HG03565 (cell line): Measurements from ENCODE around the gene ECI2.
A peak's percentile ranks its signal among the peaks of the same experiment; 100 is the strongest.
"Not testable (repeated sequence)": the region's sequence is repeated elsewhere in the genome, so short reads cannot be mapped to it uniquely, and the experiment has no call there.

ENCODE experiments used
- ATAC-seq: cut with Tn5 transposase; IDR thresholded peaks from one replicate; pipeline ENCODE4 v1.9.1; 2021; ENCODE audit warnings: mild to moderate bottlenecking, moderate library complexity; ENCODE audit not compliant: unreplicated experiment

ECI2 gene

DNA sequence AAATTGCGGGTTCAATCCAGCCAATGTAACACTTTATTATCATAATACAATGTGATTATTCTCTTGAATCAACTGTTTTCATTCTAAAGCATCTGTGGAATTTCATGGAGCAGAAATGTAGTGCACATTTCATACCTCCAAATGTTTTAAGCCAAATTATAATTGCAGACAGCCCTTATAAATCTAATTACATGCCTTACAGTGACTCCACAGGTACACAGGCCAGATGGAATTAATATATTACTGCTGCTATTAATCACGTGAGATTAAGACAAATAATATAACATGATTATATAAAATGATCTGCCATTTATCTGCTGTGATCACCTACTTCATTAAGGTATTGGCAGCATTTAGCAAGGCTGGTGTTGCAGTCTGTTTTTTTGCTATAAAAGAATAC is 9.7 kb upstream of the ECI2 start:
- ATAC-seq: no peak

DNA sequence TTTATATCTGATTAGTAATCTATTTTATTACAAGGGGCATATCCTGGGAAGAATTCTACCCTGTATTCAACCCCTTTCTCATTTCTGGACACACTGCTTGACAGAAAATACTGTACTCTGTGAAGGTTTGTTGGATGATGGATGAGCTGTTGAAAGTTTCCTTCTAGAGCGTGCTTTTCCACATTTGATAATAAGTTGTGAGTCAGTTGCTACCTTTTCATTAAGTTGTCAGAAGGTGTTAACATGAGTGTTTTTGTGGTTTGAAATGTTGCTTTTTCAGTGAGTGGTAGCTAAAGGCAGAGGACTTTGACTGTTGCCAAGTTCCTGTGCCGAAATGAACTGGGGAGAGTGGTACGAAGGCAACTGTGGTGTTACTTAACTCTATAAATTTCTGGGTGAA is 3.9 kb upstream of the ECI2 start:
- ATAC-seq: no peak

DNA sequence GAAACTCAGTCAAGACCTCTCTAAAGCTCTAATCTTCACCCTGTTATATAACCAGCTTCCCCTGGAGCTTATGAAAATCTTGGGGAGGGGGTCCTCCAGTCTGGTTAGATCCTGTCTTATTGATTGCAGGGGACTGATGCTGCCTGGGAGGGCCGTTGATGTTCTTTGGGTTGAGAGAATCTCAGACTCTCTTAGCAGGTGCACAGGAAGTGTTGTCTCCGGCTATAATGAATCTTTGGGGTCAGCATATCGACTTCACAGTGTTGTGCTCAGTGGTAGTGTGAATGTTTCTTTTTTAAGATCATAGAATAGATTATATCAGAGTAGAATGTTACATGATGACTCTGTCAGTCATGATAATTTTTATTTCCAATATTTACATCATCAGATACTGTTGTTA is 2.8 kb upstream of the ECI2 start:
- ATAC-seq: no peak

DNA sequence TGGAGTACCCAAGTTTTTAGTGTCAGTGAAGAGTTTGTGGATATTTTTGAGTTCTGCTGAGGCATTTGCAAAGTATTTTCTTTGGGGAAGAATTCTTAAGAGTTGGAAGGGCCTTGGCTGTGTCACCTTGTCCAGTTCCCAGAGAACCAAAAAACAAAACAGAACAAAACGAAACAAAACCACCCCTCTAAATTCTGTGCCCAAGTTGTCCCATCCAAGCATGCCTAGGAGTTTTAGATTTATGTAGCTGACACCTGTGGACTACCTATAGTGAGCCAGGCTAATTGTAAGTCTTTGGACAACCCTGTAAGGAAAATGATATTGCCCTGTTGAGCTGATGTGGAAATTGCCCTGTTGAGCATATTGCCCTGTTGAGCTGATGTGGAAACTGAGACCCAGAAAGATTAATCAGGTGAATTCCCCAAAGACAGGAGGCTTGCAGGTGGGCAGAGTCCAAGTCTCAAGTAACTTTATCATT is 1.0 kb upstream of the ECI2 start:
- no peak for ATAC-seq

DNA sequence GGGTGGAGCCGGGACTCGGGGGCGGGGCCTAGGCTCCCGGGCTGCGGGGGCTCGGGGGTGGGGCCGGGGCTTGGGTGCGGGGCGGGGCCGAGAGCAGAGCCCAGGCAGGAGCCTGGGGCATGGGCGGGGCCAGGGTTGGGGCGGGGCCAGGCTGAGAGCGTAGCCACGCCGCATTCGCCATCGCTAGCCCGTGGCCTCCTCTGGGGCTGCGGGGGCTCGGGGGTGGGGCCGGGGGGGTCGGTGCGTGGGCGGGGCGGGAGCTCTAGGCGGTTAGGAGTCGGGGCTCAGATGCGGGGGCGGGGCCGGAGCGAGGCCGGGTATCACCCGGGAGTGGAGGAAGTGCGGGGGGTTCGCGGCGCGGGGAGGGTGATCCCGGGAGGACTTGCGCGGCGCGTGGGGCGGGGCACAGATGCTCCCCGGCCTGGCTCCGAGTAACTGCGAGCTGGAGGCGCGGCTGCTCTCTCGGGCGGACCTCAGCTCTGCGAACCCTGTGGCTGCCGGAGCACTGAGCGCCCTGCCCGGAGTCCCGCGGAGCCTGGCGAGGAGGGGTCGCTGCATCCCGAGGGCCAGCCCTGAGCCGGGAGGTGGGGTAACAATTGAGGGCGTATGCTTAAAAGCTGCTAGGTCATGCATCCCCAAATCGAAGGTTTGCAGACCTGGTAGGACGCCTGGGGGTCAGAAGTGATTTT is 434 bp upstream of the ECI2 start:
- ATAC-seq: peak; percentile 47

DNA sequence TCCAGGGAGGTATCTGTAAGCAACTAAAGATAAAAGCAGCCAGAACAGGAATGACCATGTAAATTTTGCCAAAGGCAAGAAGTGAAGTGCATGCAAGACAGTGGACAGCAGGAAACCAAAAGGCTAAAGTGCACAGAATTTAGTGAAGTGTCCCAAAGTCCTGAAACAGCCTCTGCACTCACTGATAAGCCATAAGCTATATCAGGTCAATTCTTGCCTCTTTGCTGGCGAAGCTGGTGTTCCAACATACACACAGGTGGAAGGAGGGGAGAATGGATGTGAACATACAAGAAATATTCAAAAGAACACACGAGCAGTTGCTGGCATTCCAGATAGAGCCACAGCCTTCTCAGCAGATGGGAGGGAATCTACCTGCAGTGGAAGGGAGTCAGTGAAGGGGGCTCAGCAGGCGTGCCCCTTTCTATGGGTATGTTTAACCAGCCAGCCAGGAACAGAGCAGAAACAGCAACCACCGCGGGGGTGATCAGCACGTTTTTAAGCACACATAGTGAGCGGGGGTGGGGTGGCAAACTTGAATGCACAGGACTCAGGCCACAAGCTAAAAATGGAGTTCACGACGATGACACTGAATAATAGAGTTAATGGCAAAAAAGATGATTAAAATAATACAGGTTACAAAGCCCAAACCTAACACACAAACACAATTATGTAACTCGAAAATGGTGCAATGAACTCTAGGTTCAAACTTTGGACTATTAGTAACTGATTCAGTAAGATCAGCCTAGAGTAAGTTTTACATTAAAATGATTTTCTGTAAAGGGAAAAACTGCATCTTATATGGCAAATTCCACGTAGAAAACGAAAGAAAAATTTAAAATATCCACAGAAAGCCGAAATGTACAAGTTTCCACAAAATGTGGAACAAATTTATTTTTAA is 1.2 kb downstream of the ECI2 start:
- ATAC-seq: no peak

DNA sequence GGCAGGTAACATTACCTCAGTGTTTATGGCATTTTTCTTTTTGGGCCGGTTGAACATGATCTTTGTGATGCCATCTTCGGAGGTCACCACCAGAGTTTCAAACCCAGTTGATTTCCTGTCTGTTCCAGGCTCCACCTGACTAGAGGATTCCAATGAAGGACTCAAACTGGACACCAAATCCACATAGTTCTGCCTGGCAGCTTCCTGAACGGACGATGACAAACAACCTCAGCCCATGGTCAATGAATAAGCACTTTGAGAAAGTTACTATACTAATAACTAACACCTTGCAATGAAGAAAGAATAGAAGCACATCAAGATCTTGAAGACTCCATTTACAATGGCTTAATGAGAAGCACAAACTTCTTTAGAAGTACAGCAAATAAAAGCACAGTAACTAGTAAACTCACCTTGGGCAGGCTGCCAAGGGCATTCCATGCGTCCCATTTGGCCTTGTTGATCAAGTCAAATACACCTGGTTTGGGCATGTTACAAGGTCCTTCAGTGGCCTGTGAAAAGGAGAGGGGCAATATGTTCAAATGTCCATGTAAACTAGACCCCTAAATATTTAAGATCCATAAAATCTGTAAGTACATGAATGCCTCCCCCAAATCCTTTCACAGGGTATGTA is 4.9 kb downstream of the ECI2 start:
- no peak for ATAC-seq

DNA sequence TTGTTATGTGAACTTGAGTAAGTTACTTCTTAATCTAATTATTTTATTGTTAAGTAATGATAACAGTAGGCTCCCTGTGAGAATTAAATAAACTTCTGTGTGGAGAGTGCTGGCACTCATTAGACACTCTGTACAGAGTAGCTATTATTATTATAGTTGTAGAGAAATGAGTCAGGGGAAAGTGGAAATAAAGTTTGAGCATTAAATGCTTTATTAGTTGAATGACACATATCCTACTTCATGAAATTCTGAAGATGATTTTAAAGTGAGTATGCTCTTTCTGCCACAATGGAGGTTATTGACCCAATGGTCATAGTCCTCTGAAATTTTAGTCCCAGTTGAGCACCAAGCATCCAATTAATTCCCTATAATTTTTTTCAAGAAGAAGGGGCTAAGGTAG is 5.9 kb downstream of the ECI2 start:
- no peak for ATAC-seq

DNA sequence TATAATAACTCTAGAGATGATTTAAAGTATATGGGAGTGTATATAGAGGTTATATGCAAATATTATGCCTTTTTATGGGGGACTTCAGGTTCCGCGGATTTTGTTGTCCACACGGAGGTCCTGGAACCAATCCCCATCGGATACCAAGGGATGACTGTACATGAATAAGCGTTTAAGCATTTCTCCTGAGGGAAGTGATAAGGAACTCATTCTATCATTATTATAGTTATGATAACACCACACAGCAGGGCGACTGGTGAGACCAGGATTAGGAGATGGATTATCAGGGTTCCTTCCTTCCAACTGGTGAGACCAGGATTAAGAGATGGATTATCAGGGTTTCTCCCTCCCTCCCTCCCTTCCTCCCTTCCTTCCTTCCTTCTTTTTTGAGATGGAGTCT is 6.6 kb downstream of the ECI2 start:
- no peak for ATAC-seq

DNA sequence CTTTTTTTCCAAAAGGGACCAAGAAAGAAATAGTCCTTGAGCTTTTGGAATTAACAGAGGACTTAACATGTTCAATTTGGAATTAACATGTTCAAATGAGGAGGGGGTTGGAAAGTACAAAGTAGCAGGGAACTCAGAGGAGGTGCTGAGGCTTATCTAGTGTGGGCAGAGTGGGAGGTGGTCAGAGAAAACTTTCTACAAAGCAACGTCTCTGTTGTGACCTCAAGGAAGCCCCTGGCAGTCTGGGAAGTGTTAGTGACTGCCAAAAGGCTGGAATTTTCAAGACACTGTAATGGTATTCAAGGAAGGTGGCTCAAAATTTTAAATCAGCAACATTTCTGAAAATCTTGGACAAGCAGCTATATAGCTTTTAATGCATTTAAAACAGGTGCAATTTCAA is 7.3 kb downstream of the ECI2 start:
- no peak for ATAC-seq

DNA sequence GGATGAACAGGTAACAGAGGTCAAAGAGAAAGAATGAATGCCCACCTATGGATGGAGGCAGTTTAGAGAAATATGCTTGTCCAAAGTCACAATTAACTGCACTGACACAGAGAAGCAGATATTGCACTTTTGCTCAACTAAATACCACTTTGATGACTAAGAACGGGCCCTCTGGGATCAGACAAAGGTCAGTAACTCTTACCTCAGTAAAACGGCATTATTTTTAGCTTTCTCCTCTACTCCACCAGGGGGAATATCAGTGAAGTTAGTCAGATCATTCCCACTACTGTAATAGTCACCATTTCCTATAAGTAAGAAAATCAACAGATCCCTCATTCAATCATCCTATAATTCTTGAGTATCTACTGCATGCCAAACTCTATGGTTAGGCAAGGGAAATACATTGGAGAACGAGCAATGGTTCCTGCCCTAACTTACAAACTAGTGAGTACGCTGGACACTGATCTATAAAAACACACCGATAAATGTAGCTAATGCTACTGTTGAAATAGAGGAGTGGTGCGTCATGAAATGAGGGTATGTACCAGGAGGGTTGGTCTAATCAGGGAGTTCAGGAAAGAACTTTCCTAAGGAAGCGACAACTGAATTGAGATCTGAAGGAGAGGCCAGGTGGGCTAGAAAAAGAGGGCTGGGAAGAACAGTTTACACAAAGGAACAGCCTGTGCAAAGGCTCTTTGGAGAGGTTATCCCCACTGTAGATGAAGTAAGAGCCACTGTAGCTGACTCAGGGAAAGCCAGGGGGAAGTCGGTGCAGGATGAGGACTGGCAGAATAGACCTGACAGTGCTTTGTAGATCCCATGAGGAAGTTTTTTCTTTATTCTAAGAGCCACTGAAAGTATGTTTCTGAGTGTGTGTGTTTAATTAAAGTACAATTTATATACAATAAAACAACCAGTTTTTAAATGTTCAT is 9.2 kb downstream of the ECI2 start:
- ATAC-seq: no peak

DNA sequence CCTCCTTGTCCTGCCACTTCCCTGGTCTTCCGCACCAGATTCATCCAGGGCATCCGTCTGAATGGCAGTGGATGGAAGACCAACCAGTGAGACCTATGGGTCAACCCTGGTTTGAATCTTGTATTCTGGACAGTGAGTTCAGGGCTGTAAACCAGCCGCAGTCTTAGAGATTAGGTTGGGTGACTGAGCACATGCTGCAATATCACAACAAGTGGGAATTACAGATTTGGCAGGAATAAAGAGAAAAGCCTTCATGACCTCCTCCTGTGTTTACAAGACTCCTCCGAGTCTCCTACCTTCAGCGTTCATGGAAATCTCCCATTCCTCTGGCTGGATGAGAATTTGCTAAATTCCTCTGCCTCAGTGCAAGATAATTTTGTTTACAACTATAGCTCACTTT is 9.9 kb downstream of the ECI2 start:
- ATAC-seq: no peak

DNA sequence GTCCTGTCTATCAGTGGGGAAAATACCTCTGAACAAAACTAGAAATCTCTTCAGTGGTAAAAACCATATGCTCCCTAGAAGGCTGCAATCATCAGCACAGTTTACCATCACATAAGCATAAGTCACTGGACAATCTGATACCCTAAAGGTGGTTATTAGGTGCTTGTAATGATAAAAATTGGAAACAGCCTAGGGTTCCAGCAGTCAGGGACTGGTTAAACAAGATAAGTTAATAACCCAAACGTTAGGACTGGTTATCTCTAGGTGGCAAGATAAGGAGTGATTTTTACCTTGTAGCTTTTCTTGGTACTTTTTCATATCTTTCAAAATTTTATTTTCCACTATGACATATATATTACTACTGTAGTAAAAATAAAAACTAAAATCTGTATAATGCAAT is 11.0 kb downstream of the ECI2 start:
- no peak for ATAC-seq

DNA sequence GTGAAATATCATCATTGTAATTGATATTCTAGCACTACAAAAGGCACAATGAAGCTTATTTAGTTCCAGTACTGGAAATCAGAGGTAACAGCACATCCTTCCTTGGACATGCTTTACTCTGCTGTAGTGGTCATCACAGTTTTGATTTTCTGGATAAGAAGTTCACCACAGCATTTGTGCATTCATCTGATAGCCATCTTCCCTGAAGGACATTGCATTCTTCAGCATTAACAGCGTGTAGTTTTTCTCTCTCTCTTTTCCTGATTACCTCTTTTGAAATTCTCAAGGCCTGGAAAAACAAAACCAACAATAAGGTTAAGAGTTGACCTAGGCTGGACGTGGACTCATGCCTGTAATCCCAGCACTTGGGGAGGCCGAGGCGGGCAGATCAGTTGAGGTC is 19.6 kb downstream of the ECI2 start:
- ATAC-seq: no peak

DNA sequence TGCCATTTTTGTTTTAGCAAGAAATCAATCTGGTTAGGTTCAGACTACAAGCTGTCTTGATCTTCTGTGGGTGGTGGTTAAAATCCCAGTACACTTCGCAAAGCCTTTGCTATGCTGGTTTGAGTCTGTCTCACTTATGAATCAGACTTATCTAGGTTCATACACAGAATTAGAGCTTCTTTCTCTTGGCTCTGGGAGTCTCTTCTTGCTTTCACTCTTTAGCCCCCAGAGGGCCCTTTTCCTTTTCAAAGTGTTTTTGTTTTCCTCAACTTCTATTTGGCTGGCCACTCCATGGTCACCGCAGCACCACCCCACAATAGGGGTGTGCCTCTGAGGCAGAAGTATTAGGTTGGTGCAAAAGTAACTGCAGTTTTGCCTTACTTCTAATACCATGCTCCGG is 21.3 kb downstream of the ECI2 start:
- ATAC-seq: no peak

DNA sequence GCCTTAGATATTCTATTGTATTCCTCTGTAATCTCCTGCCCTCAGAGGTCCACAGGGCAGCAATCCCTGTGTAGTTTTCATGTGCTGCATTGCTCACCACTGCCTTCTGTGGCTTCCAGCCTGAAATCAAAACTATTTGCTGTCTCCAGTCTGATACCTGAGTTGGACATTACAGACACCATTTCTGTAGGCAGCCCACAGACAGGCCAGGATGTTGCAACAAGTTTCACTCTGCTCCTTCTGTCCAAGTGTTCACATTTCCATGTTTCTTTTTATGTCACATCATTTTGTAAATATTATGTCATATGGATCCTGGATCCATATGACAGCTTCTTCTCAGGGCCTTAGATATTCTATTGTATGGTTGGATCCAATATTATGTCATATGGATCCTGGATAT is 21.7 kb downstream of the ECI2 start:
- no peak for ATAC-seq

DNA sequence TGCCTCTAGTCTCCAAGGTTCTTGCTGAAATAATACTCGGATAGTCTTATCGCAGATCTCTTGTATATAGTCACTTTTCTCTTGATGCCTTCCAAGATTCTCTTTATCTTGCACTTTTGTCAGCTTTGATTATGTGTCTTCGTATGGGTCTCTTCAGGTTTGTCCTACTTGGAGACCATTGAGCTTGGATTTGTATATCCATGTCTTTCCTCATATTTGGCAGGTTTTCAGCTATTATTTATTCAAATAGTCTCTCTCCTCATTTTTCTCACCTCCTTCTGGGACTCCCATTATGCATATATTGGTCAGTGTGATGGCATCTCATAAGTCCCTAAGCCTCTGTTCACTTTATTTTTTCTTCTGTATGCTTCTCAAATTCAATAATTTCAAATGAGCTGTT is 23.0 kb downstream of the ECI2 start:
- no peak for ATAC-seq

DNA sequence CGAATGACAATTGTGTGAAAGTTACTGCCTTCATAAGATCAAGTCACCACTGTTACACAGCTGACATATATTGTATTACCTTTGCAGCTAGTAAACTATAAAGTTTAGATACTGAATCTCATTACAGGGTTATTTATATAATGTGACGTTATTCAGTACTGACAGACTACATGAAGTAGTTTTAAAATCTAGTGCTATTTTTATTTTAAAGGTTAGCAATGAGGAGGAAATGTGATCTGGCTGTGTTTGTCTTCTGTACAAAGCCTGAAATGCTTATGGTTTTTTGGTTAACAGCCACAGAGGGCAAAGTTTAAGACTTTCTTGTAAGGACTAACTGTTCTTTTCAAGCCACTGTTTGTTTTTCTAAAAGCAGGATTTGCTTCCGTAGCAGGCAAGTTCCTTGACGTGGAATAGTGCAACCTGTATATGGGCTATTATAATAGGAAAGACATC is 26.0 kb downstream of the ECI2 start:
- ATAC-seq: not testable (repeated sequence)

DNA sequence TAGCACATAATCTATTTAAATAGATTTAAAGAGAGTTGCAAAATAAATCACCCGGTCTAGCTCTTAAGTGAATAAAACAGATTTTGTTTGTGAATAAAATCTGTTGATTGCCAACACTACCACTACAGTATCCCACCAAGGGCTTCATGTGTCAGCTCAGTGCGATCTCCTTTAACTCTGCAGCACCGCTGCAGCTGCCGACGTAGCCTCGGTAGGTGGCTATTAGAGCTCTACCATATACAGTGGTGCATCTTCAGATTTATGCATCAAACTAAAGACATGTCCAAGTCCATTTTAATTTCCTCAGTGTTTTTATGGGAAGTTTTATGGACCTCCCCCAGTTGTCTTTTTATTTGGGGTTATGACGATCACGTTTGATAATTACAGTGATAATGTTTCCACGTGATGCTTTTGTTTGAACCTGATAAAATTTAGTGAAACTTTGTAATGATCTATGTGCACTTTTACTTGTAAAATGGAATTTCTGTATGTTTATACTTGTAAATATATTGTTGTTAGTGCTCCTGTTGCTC is 26.7 kb downstream of the ECI2 start:
- ATAC-seq: no peak

DNA sequence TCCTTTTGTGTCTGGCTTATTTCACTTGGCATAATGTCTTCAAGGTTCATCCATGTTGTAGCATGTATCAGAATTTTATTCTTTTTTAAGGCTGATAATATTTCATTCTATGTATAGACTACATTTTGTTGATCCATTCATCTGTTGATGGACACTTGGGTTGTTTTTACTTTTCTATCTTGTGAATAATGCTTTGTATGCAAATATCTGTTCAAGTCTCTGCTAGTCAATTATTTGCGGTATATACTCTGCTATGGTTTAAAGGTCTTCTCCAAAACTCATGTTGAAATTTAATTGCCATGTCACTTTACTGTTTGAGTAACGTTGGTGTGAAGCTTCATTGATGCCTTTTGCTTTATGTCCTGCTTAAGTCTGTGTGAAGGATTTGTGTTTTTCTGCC is 27.5 kb downstream of the ECI2 start:
- ATAC-seq: no peak
